ENCODE data around the gene NEK6.

The NEK6 gene

GRCh38 chr9:124345063-124345462 is 87.3 kb downstream of the NEK6 start:
- TF ChIP-seq CTCF (conservative IDR thresholded peaks at IDR 0.05; ENCODE audit: low read depth, low read length), result no peak
- H3K4me3 ChIP-seq (ENCODE audit: low read length), result no peak overlapping the region

GRCh38 chr9:124345751-124346281 is 88.1 kb downstream of the NEK6 start:
- H3K4me3 ChIP-seq (ENCODE audit: low read length), result no peak overlapping the region
- TF ChIP-seq CTCF (conservative IDR thresholded peaks at IDR 0.05; ENCODE audit: low read depth, low read length), result no peak
- no peak for DNase-seq (ENCODE audit: low read depth)

More at GRCh38 chr9:124345063-124345462, 87.3 kb downstream of the NEK6 start:
- DNase-seq (ENCODE audit: low read depth), result no peak

- no peak for TF ChIP-seq CTCF (conservative IDR thresholded peaks at IDR 0.05; ENCODE audit: low read depth, low read length)
- no peak overlapping the region for H3K4me3 ChIP-seq (ENCODE audit: low read length)
- no peak for DNase-seq (ENCODE audit: low read depth)
Observed at GRCh38 chr9:124346347-124347163, 88.8 kb downstream of the NEK6 start.

GRCh38 chr9:124347206-124347967 is 89.6 kb downstream of the NEK6 start:
- DNase-seq (ENCODE audit: low read depth), result no peak
- H3K4me3 ChIP-seq (ENCODE audit: low read length), result no peak overlapping the region
- TF ChIP-seq CTCF (conservative IDR thresholded peaks at IDR 0.05; ENCODE audit: low read depth, low read length), result no peak

GRCh38 chr9:124347968-124348358 is 90.2 kb downstream of the NEK6 start:
- DNase-seq (ENCODE audit: low read depth), result no peak
- H3K4me3 ChIP-seq (ENCODE audit: low read length), result no peak overlapping the region
- no peak for TF ChIP-seq CTCF (conservative IDR thresholded peaks at IDR 0.05; ENCODE audit: low read depth, low read length)

GRCh38 chr9:124348363-124348762 is 90.6 kb downstream of the NEK6 start:
- TF ChIP-seq CTCF (conservative IDR thresholded peaks at IDR 0.05; ENCODE audit: low read depth, low read length), result no peak
- no peak for DNase-seq (ENCODE audit: low read depth)
- H3K4me3 ChIP-seq (ENCODE audit: low read length), result no peak overlapping the region

All from retinal pigment epithelial cell (primary cell).